Common myeloid progenitor, CD34-positive (primary cell): ENCODE measurements around the gene ZNF558.

Experiments used
- CTCF ChIA-PET: fragments of 350-600 bp; sonication (Branson Sonifier 250); formaldehyde crosslinking; loops from one replicate; lab custom pipeline; 2021; ENCODE audit warnings: antibody characterized with exemption; lab: Charles Lee
- POLR2A ChIA-PET: fragments of 350-600 bp; sonication (Branson Sonifier 250); formaldehyde crosslinking; loops from one replicate; lab custom pipeline; 2021; ENCODE audit warnings: antibody characterized with exemption; lab: Charles Lee
- DNase-seq, 3 donors: peaks; one replicate each; pipeline versions ENCODE4 v3.0.0 to v3.0.0-alpha.2; 2013
- H3K27ac ChIP-seq, 2 experiments: 1 replicate in 1 of 2; 2 replicates in 1 of 2; pipeline ENCODE4 v1.7.0; 2013; ENCODE audit warnings: inconsistent platforms in 2 of 2, low read length in 2 of 2, mild to moderate bottlenecking in 2 of 2, low read depth in 1 of 2, moderate library complexity in 1 of 2; ENCODE audit not compliant: severe bottlenecking in 2 of 2, insufficient read depth in 1 of 2, poor library complexity in 1 of 2
- H3K27me3 ChIP-seq, 5 experiments: replicated peaks in 2 of 5; 1 replicate in 3 of 5; 2 replicates in 2 of 5; pipeline versions ENCODE4 v1.6.1 to v1.7.0; 2013; ENCODE audit warnings: low read length in 4 of 5, mild to moderate bottlenecking in 2 of 5, moderate library complexity in 2 of 5, inconsistent platforms in 1 of 5; ENCODE audit not compliant: insufficient read depth in 5 of 5, control insufficient read depth in 4 of 5
- H3K36me3 ChIP-seq, 4 experiments: 1 replicate in 2 of 4; 2 replicates in 2 of 4; pipeline versions ENCODE4 v1.6.1 to v1.7.0; 2013; ENCODE audit warnings: low read length in 3 of 4, control low read depth in 1 of 4, mild to moderate bottlenecking in 1 of 4; ENCODE audit not compliant: control insufficient read depth in 4 of 4, insufficient read depth in 4 of 4
- H3K4me1 ChIP-seq, 4 experiments: 1 replicate in 3 of 4; 2 replicates in 1 of 4; pipeline versions ENCODE4 v1.6.1 to v1.7.1; 2013; ENCODE audit warnings: low read length in 3 of 4, mild to moderate bottlenecking in 3 of 4, control low read depth in 1 of 4, inconsistent platforms in 1 of 4, moderate library complexity in 1 of 4; ENCODE audit not compliant: control insufficient read depth in 4 of 4, insufficient read depth in 4 of 4; ENCODE audit errors: control extremely low read depth in 1 of 4
- H3K4me3 ChIP-seq, 7 experiments: 1 replicate in 4 of 7; 2 replicates in 3 of 7; pipeline versions ENCODE4 v1.5.1 to v1.7.0; 2013; ENCODE audit warnings: mild to moderate bottlenecking in 7 of 7, low read length in 6 of 7, moderate library complexity in 6 of 7, inconsistent platforms in 2 of 7, low read depth in 2 of 7, control low read depth in 1 of 7; ENCODE audit not compliant: insufficient read depth in 4 of 7, control insufficient read depth in 1 of 7; ENCODE audit errors: extremely low read depth in 1 of 7
- H3K9me3 ChIP-seq, 5 experiments: 1 replicate in 4 of 5; 2 replicates in 1 of 5; pipeline versions ENCODE4 v1.6.1 to v1.7.1; 2013; ENCODE audit warnings: low read length in 4 of 5, mild to moderate bottlenecking in 2 of 5, inconsistent platforms in 1 of 5, low read depth in 1 of 5, moderate library complexity in 1 of 5; ENCODE audit not compliant: control insufficient read depth in 4 of 5, insufficient read depth in 2 of 5; ENCODE audit errors: control extremely low read depth in 1 of 5
- WGBS: methylation state at CpG from one replicate; pipeline ENCODE4 v1.1.5; 2013; ENCODE audit not compliant: insufficient coverage; 5-methylcytosine and 5-hydroxymethylcytosine counted together

The ZNF558 gene

DNA sequence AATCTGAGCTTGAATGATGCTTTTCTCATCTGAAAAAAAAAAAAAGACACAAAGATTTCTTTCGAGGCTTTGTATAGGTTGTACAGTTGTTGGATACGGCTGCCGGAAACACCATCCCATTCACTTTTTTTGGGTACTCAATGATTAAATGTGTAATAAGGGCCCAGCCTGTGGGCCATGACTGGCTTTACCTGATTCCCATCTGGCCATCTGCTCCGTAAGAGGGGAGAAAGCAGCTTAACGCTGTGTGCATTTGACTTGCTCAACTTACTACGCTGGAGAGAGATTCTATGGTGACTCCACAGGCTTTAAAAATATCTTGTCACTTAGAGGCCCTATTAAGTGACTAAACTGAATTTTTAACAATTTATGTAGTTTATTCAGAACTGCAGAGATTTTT is 731 bp downstream of the ZNF558 start:
- peaks cover 10 to 16% (median 13%) of the 10 kb centered on the region in 4 experiments for H3K4me1 ChIP-seq
- ChIA-PET POLR2A (interaction anchor here (1.1 kb wide), 1 partner anchor 9 kb away, joined by 7 read pairs; no protein-coding TSS in a partner anchor), CTCF (interaction anchor here (0.9 to 1.6 kb wide), 3 partner anchors 8 to 128 kb away, joined by 3 read pairs; no protein-coding TSS in a partner anchor)
- no peaks in the 10 kb centered on the region for H3K27me3 ChIP-seq
- 69% methylated on average over 4 of the region's 6 CpGs for WGBS
- H3K27ac ChIP-seq, result peak overlapping the region; percentile 74 to 93
- H3K9me3 ChIP-seq, result peaks cover 0 to 6% (median 0%) of the 10 kb centered on the region in 5 experiments
- no peak for DNase-seq
- H3K36me3 ChIP-seq, result peaks cover 6 to 16% (median 11%) of the 10 kb centered on the region in 4 experiments
- peak overlapping the region; percentile 75 to 90 (median 86) for H3K4me3 ChIP-seq

GRCh38 chr19:8827277-8827676 is 4.8 kb downstream of the ZNF558 start:
- Histone ChIP-seq H3K9me3 (peaks cover 0 to 26% (median 7%) of the 10 kb centered on the region in 5 experiments), H3K27me3 (no peaks in the 10 kb centered on the region), H3K27ac (no peak overlapping the region), H3K4me1 (peaks cover 8 to 13% (median 10%) of the 10 kb centered on the region in 4 experiments), H3K4me3 (no peak overlapping the region), H3K36me3 (peaks cover 20 to 51% (median 36%) of the 10 kb centered on the region in 4 experiments)
- DNase-seq, result no peak
- POLR2A ChIA-PET, result no interaction called here
- CTCF ChIA-PET, result no interaction called here

GRCh38 chr19:8826371-8826770 is 5.7 kb downstream of the ZNF558 start:
- Histone ChIP-seq H3K27ac (no peak overlapping the region), H3K36me3 (peaks cover 26 to 60% (median 45%) of the 10 kb centered on the region in 4 experiments)
- POLR2A ChIA-PET, result no interaction called here

GRCh38 chr19:8821748-8822241 is 10.3 kb downstream of the ZNF558 start:
- POLR2A ChIA-PET, result interaction anchor here (1.1 kb wide), 1 partner anchor 9 kb away, joined by 7 read pairs; no protein-coding TSS in a partner anchor
- Histone ChIP-seq H3K9me3 (peaks cover 9 to 76% (median 37%) of the 10 kb centered on the region in 5 experiments), H3K36me3 (peaks cover 42 to 94% (median 60%) of the 10 kb centered on the region in 4 experiments), H3K27ac (no peak overlapping the region), H3K4me1 (no peaks in the 10 kb centered on the region), H3K27me3 (no peaks in the 10 kb centered on the region), H3K4me3 (peak overlapping the region in 1 of 7 experiments; percentile 15)
- DNase-seq, result no peak
- WGBS, result 100% methylated on average over 1 of the region's 5 CpGs
- CTCF ChIA-PET, result interaction anchor here (1.1 kb wide), 1 partner anchor 10 kb away, joined by 3 read pairs; no protein-coding TSS in a partner anchor

More at GRCh38 chr19:8826371-8826770, 5.7 kb downstream of the ZNF558 start:
- no peak for DNase-seq
- Histone ChIP-seq H3K9me3 (peaks cover 0 to 35% (median 12%) of the 10 kb centered on the region in 5 experiments), H3K4me3 (no peak overlapping the region), H3K4me1 (peaks cover 6 to 8% (median 7%) of the 10 kb centered on the region in 4 experiments), H3K27me3 (no peaks in the 10 kb centered on the region)
- WGBS, result 98% methylated on average over 5 of the region's 5 CpGs
- CTCF ChIA-PET, result no interaction called here

DNA sequence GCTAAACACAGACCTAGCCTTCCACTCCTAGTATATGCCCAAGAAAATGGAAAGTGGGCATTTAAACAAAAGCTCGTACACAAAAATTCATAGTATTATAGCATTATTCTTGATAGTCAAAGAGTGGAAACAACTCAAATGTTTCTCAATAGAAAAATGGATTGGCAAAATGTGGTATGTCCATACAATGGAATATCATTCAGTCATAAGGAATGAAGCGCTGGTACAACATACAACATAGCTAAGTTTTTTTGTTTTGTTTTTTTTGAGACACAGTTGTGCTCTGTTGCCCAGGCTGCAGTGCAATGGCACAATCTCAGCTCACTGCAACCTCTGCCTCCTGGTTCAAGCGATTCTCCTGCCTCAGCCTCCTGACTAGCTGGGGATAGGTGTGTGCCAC is 11.9 kb downstream of the ZNF558 start:
- Histone ChIP-seq H3K27me3 (no peaks in the 10 kb centered on the region), H3K4me3 (no peak overlapping the region), H3K4me1 (no peaks in the 10 kb centered on the region), H3K27ac (no peak overlapping the region), H3K36me3 (peaks cover 44 to 99% (median 70%) of the 10 kb centered on the region in 4 experiments), H3K9me3 (peaks cover 10 to 86% (median 45%) of the 10 kb centered on the region in 5 experiments)
- 100% methylated on average over 1 of the region's 3 CpGs for WGBS
- POLR2A ChIA-PET, result no interaction called here
- no peak for DNase-seq
- CTCF ChIA-PET, result no interaction called here

GRCh38 chr19:8815780-8816179 is 16.3 kb downstream of the ZNF558 start:
- ChIA-PET POLR2A (no interaction called here), CTCF (no interaction called here)
- peaks cover 34 to 96% (median 74%) of the 10 kb centered on the region in 5 experiments for H3K9me3 ChIP-seq
- H3K27ac ChIP-seq, result no peak overlapping the region
- H3K4me3 ChIP-seq, result no peak overlapping the region
- H3K36me3 ChIP-seq, result peaks cover 53 to 100% (median 67%) of the 10 kb centered on the region in 4 experiments
- H3K4me1 ChIP-seq, result no peaks in the 10 kb centered on the region
- peak in 1 of 3 donors; percentile 9 for DNase-seq
- H3K27me3 ChIP-seq, result no peaks in the 10 kb centered on the region
- WGBS, result 96% methylated on average over 2 of the region's 2 CpGs

- POLR2A ChIA-PET, result no interaction called here
- WGBS, result no CpG with 5 or more reads among the region's 3 CpGs
- peaks cover 35 to 96% (median 69%) of the 10 kb centered on the region in 5 experiments for H3K9me3 ChIP-seq
Observed at GRCh38 chr19:8814176-8814575, 17.9 kb downstream of the ZNF558 start.

More at GRCh38 chr19:8814176-8814575, 17.9 kb downstream of the ZNF558 start:
- Histone ChIP-seq H3K36me3 (peaks cover 50 to 96% (median 62%) of the 10 kb centered on the region in 4 experiments), H3K4me1 (no peaks in the 10 kb centered on the region), H3K27me3 (no peaks in the 10 kb centered on the region), H3K27ac (no peak overlapping the region), H3K4me3 (peak overlapping the region in 1 of 7 experiments; percentile 16)
- DNase-seq, result no peak
- CTCF ChIA-PET, result no interaction called here
